MM.1S (cell line): Measurements from ENCODE around the gene CADM3.

Experiments used
- DNase-seq: peaks from one replicate; pipeline ENCODE4 v3.0.0-alpha.2; 2015
- H2AFZ ChIP-seq: fragments of 300-600 bp; sonication (generic); 2 replicates; pipeline ENCODE4 v1.6.0; 2016; ENCODE audit warnings: antibody characterized with exemption, low read length
- H3F3A ChIP-seq: fragments of 300-600 bp; sonication (generic); 2 replicates; pipeline ENCODE4 v1.6.1; 2016; ENCODE audit warnings: mild to moderate bottlenecking, antibody characterized with exemption, low read length, moderate library complexity, mixed read lengths; ENCODE audit not compliant: insufficient read depth
- H3K27ac ChIP-seq: fragments of 300-600 bp; sonication (generic); 2 replicates; pipeline ENCODE4 v1.5.1; 2016; ENCODE audit warnings: mild to moderate bottlenecking, low read length
- H3K27me3 ChIP-seq: fragments of 300-600 bp; sonication (generic); replicated peaks from 2 replicates; pipeline ENCODE4 v1.6.0; 2016; ENCODE audit warnings: low read length; ENCODE audit not compliant: insufficient read depth
- H3K36me3 ChIP-seq: fragments of 300-600 bp; sonication (generic); replicated peaks from 2 replicates; pipeline ENCODE4 v1.6.1; 2016; ENCODE audit warnings: mild to moderate bottlenecking, low read length, mixed read lengths; ENCODE audit not compliant: insufficient read depth
- H3K4me1 ChIP-seq: fragments of 300-600 bp; sonication (generic); 2 replicates; pipeline ENCODE4 v1.6.1; 2016; ENCODE audit warnings: low read length, mixed read lengths
- H3K4me2 ChIP-seq: fragments of 300-600 bp; sonication (generic); 2 replicates; pipeline ENCODE4 v1.6.0; 2016; ENCODE audit warnings: low read depth, low read length
- H3K4me3 ChIP-seq: fragments of 300-600 bp; sonication (generic); 2 replicates; pipeline ENCODE4 v1.5.1; 2016; ENCODE audit warnings: low read length, mixed read lengths
- H3K79me2 ChIP-seq: fragments of 300-600 bp; sonication (generic); 2 replicates; pipeline ENCODE4 v1.6.1; 2016; ENCODE audit warnings: mixed run types, low read length, mixed read lengths
- H3K9ac ChIP-seq: fragments of 300-600 bp; sonication (generic); 2 replicates; pipeline ENCODE4 v1.6.1; 2016; ENCODE audit warnings: low read length, mixed read lengths
- H3K9me2 ChIP-seq: fragments of 300-600 bp; sonication (generic); replicated peaks from 2 replicates; pipeline ENCODE4 v1.6.1; 2016; ENCODE audit warnings: mild to moderate bottlenecking, low read length, mixed read lengths; ENCODE audit not compliant: insufficient read depth
- H3K9me3 ChIP-seq: fragments of 300-600 bp; sonication (generic); replicated peaks from 2 replicates; pipeline ENCODE4 v1.6.1; 2016; ENCODE audit warnings: mild to moderate bottlenecking, low read length, mixed read lengths; ENCODE audit not compliant: insufficient read depth
- H4K20me1 ChIP-seq: fragments of 300-600 bp; sonication (generic); 2 replicates; pipeline ENCODE4 v1.6.1; 2016; ENCODE audit warnings: mild to moderate bottlenecking, low read length, moderate library complexity, mixed read lengths; ENCODE audit not compliant: insufficient read depth
- CTCF ChIP-seq: fragments of 300-600 bp; sonication (generic); IDR thresholded peaks from 2 replicates; pipeline ENCODE4 v1.5.1; 2016; ENCODE audit warnings: antibody characterized with exemption, low read length, mixed read lengths
- EZH2 ChIP-seq: fragments of 300-600 bp; sonication (generic); optimal IDR thresholded peaks from 2 replicates; pipeline ENCODE3; 2017; ENCODE audit warnings: low read depth, mild to moderate bottlenecking, antibody characterized with exemption, low read length, mixed read lengths
- EZH2phosphoT487 ChIP-seq: fragments of 300-600 bp; sonication (generic); IDR thresholded peaks from 2 replicates; pipeline ENCODE4 v1.6.1; 2018; ENCODE audit warnings: antibody characterized with exemption, low read length

Gene CADM3

GRCh38 chr1:159197561-159198557 lies 26.4 kb downstream of the CADM3 start:
- DNase-seq, result peak; percentile 81
- Histone ChIP-seq H3K79me2 (no peaks in the 10 kb centered on the region), H3K9ac (no peak overlapping the region), H3K27me3 (peaks cover 24% of the 10 kb centered on the region), H3K9me3 (no peaks in the 10 kb centered on the region), H3K9me2 (no peaks in the 10 kb centered on the region), H3K4me2 (no peak overlapping the region), H4K20me1 (no peaks in the 10 kb centered on the region), H3K4me1 (no peaks in the 10 kb centered on the region), H3K4me3 (no peak overlapping the region), H3F3A (no peaks in the 10 kb centered on the region), H2AFZ (no peak overlapping the region), H3K27ac (no peak overlapping the region), H3K36me3 (no peaks in the 10 kb centered on the region)
- no peak for TF ChIP-seq EZH2phosphoT487
- TF ChIP-seq CTCF, result peak; percentile 98
- TF ChIP-seq EZH2, result no peak

- Histone ChIP-seq H3K4me1 (no peaks in the 10 kb centered on the region), H3K27ac (no peak overlapping the region), H3F3A (no peaks in the 10 kb centered on the region), H3K4me3 (no peak overlapping the region), H3K9me3 (no peaks in the 10 kb centered on the region), H3K79me2 (no peaks in the 10 kb centered on the region), H3K9ac (no peak overlapping the region), H3K4me2 (no peak overlapping the region), H2AFZ (no peak overlapping the region), H3K27me3 (peaks cover 27% of the 10 kb centered on the region), H4K20me1 (no peaks in the 10 kb centered on the region), H3K9me2 (no peaks in the 10 kb centered on the region), H3K36me3 (no peaks in the 10 kb centered on the region)
- DNase-seq, result no peak
- no peak for TF ChIP-seq EZH2
- no peak for TF ChIP-seq CTCF
- TF ChIP-seq EZH2phosphoT487, result no peak
Observed at GRCh38 chr1:159199901-159200300, 28.5 kb downstream of the CADM3 start.

- DNase-seq, result no peak
- no peaks in the 10 kb centered on the region for H4K20me1 ChIP-seq
- no peak overlapping the region for H3K4me3 ChIP-seq
- H2AFZ ChIP-seq, result no peak overlapping the region
- H3K4me2 ChIP-seq, result no peak overlapping the region
- peaks cover 27% of the 10 kb centered on the region for H3K27me3 ChIP-seq
- no peaks in the 10 kb centered on the region for H3K9me2 ChIP-seq
- H3K27ac ChIP-seq, result no peak overlapping the region
- H3K9ac ChIP-seq, result no peak overlapping the region
- H3F3A ChIP-seq, result no peaks in the 10 kb centered on the region
- no peaks in the 10 kb centered on the region for H3K9me3 ChIP-seq
- no peaks in the 10 kb centered on the region for H3K36me3 ChIP-seq
- no peaks in the 10 kb centered on the region for H3K4me1 ChIP-seq
- TF ChIP-seq CTCF, result no peak
- TF ChIP-seq EZH2, result no peak
- TF ChIP-seq EZH2phosphoT487, result no peak
- H3K79me2 ChIP-seq, result no peaks in the 10 kb centered on the region
Observed at GRCh38 chr1:159200769-159201168, 29.4 kb downstream of the CADM3 start.
